SK-N-SH (cell line): Measurements from ENCODE around the gene SNCG. TPM values are rescaled to one million over a fixed set of nuclear protein-coding genes. Genes with fewer than 3 reads are reported as not detected.
A peak's percentile ranks its signal among the peaks of the same experiment; 100 is the strongest.

Experiments used
- CTCF ChIA-PET: fragments of 300-600, 350-600 bp; formaldehyde crosslinking; extraction: SDS; loops from one replicate; lab custom pipeline; 2021; lab: Yijun Ruan, JAX
- POLR2A ChIA-PET: fragments of 350-600 bp; sonication (Branson Sonifier 250); formaldehyde crosslinking; extraction: SDS; loops from one replicate; lab custom pipeline; 2020; ENCODE audit warnings: antibody characterized with exemption, inconsistent platforms; lab: Yijun Ruan, JAX
- DNase-seq: peaks from one replicate; pipeline ENCODE4 v3.0.0; 2012
- H2AFZ ChIP-seq: fragments of 200-600 bp; sonication (generic); 2 replicates; pipeline ENCODE4 v1.8.1; 2016; ENCODE audit warnings: antibody characterized with exemption, mild to moderate bottlenecking, low read depth
- H3F3A ChIP-seq: fragments of 200-600 bp; sonication (generic); replicated peaks from 2 replicates; pipeline ENCODE3; 2016; ENCODE audit warnings: antibody characterized with exemption, mild to moderate bottlenecking; ENCODE audit not compliant: insufficient read depth
- H3K27ac ChIP-seq, 2 experiments: fragments of 200-500 bp in 1 of 2; fragments of 200-600 bp in 1 of 2; sonication (Bioruptor generic) in 1 of 2; sonication (generic), shearing (Covaris generic) in 1 of 2; 2 replicates each; pipeline versions ENCODE4 v1.5.1 to v1.6.1; 2014 to 2016; ENCODE audit warnings: low read depth in 2 of 2, inconsistent platforms in 1 of 2, low read length in 1 of 2, mild to moderate bottlenecking in 1 of 2, mixed read lengths in 1 of 2
- H3K27me3 ChIP-seq: fragments of 200-600 bp; sonication (generic), shearing (Covaris generic); 2 replicates; pipeline ENCODE4 v1.6.1; 2016; ENCODE audit warnings: mixed run types; ENCODE audit not compliant: insufficient read depth
- H3K36me3 ChIP-seq, 2 experiments: fragments of 200-500 bp in 1 of 2; fragments of 200-600 bp in 1 of 2; sonication (Bioruptor generic) in 1 of 2; sonication (generic) in 1 of 2; replicated peaks in 1 of 2; 2 replicates each; pipeline versions ENCODE3 to v1.5.1; 2014 to 2016; ENCODE audit warnings: low read length in 1 of 2, mild to moderate bottlenecking in 1 of 2; ENCODE audit not compliant: insufficient read depth in 2 of 2, control insufficient read depth in 1 of 2
- H3K4me1 ChIP-seq, 2 experiments: fragments of 200-500 bp in 1 of 2; fragments of 200-600 bp in 1 of 2; sonication (Bioruptor generic) in 1 of 2; sonication (generic), shearing (Covaris generic) in 1 of 2; 2 replicates each; pipeline versions ENCODE4 v1.5.1 to v1.6.1; 2014 to 2016; ENCODE audit warnings: low read depth in 1 of 2, low read length in 1 of 2, mixed run types in 1 of 2; ENCODE audit not compliant: insufficient read depth in 2 of 2, control insufficient read depth in 1 of 2
- H3K4me2 ChIP-seq: fragments of 200-600 bp; sonication (generic), shearing (Covaris generic); 2 replicates; pipeline ENCODE4 v1.6.1; 2017; ENCODE audit warnings: mixed run types
- H3K4me3 ChIP-seq, 2 experiments: fragments of 200-500 bp in 1 of 2; fragments of 200-600 bp in 1 of 2; sonication (Bioruptor generic) in 1 of 2; sonication (generic), shearing (Covaris generic) in 1 of 2; 2 replicates each; pipeline versions ENCODE4 v1.5.1 to v1.8.1; 2014 to 2016; ENCODE audit warnings: low read depth in 2 of 2, inconsistent platforms in 1 of 2, low read length in 1 of 2, mild to moderate bottlenecking in 1 of 2, mixed read lengths in 1 of 2, moderate library complexity in 1 of 2
- H3K79me2 ChIP-seq: fragments of 200-600 bp; sonication (generic); 2 replicates; pipeline ENCODE4 v1.8.1; 2017; ENCODE audit warnings: mild to moderate bottlenecking; ENCODE audit not compliant: insufficient read depth
- H3K9ac ChIP-seq: fragments of 200-600 bp; sonication (generic); 2 replicates; pipeline ENCODE4 v1.6.1; 2017; ENCODE audit warnings: mixed run types
- H3K9me2 ChIP-seq: fragments of 200-600 bp; sonication (generic); 2 replicates; pipeline ENCODE4 v1.6.1; 2017; ENCODE audit warnings: mixed run types
- H3K9me3 ChIP-seq: fragments of 200-600 bp; sonication (generic); 2 replicates; pipeline ENCODE4 v1.6.1; 2017; ENCODE audit warnings: mixed run types, mild to moderate bottlenecking, moderate library complexity
- H4K20me1 ChIP-seq: fragments of 200-600 bp; sonication (generic); 2 replicates; pipeline ENCODE4 v1.6.1; 2017; ENCODE audit warnings: mild to moderate bottlenecking, mixed run types; ENCODE audit not compliant: insufficient read depth
- EZH2phosphoT487 ChIP-seq: fragments of 200-600 bp; sonication (generic); IDR thresholded peaks from 2 replicates; pipeline ENCODE4 v1.6.1; 2017; ENCODE audit warnings: low read depth, mixed run types, mild to moderate bottlenecking, antibody characterized with exemption, moderate library complexity, borderline replicate concordance
- FOSL2 ChIP-seq: IDR thresholded peaks from 2 replicates; pipeline ENCODE4 v1.4.0; 2012; ENCODE audit warnings: low read depth, mild to moderate bottlenecking, moderate library complexity, borderline replicate concordance
- FOXM1 ChIP-seq: IDR thresholded peaks from 2 replicates; pipeline ENCODE4 v1.4.0; 2012; ENCODE audit warnings: low read depth, mild to moderate bottlenecking
- GATA2 ChIP-seq: sonication (generic); formaldehyde crosslinking; IDR thresholded peaks from 2 replicates; pipeline ENCODE4 v1.5.0; 2020; ENCODE audit warnings: mild to moderate bottlenecking, missing genetic modification reagents
- JUND ChIP-seq: IDR thresholded peaks from 2 replicates; pipeline ENCODE4 v1.4.0; 2012
- MEF2A ChIP-seq: IDR thresholded peaks from 2 replicates; pipeline ENCODE4 v1.4.0; 2012; ENCODE audit warnings: low read depth, borderline replicate concordance
- NFIC ChIP-seq: IDR thresholded peaks from 2 replicates; pipeline ENCODE4 v1.4.0; 2012; ENCODE audit warnings: borderline replicate concordance
- NRF1 ChIP-seq: IDR thresholded peaks from 2 replicates; pipeline ENCODE4 v1.6.1; 2012; ENCODE audit warnings: low read depth, mild to moderate bottlenecking, low read length
- PBX3 ChIP-seq: IDR thresholded peaks from 2 replicates; pipeline ENCODE4; 2012
- POLR2AphosphoS5 ChIP-seq: IDR thresholded peaks from 2 replicates; pipeline ENCODE4 v1.6.1; 2012; ENCODE audit warnings: low read depth, low read length
- REST ChIP-seq: IDR thresholded peaks from 2 replicates; pipeline ENCODE4 v1.6.1; 2012; ENCODE audit warnings: mild to moderate bottlenecking, low read depth, low read length, moderate library complexity
- SIN3A ChIP-seq: IDR thresholded peaks from 2 replicates; pipeline ENCODE4 v1.6.1; 2012; ENCODE audit warnings: low read depth, mild to moderate bottlenecking, low read length, moderate library complexity, borderline replicate concordance
- TAF1 ChIP-seq: IDR thresholded peaks from 2 replicates; pipeline ENCODE4 v1.6.1; 2012; ENCODE audit warnings: low read depth, mild to moderate bottlenecking, low read length, moderate library complexity, borderline replicate concordance
- YY1 ChIP-seq: IDR thresholded peaks from 2 replicates; pipeline ENCODE4 v1.4.0; 2012; ENCODE audit warnings: low read depth, mild to moderate bottlenecking
- WGBS: methylation state at CpG from one replicate; pipeline ENCODE4 v1.1.6; 2017; ENCODE audit warnings: low lambda C conversion rate; 5-methylcytosine and 5-hydroxymethylcytosine counted together
- polyA plus RNA-seq, 3 experiments: library from polyadenylated mRNA; depleted of rRNA; stranded (reverse); fragments of >200 nt; gene quantifications; 2 replicates each; pipeline ENCODE4 v1.2.3, GENCODE V29; 2012
- TF ChIP-seq, protein P1 (sequence below): fragments of 150-350 bp; IDR thresholded peaks from 2 replicates; pipeline ENCODE4 v1.6.1; 2016; ENCODE audit warnings: mild to moderate bottlenecking, low read depth, low read length

The SNCG gene
- polyA plus RNA-seq, 1 of the 3 experiments (the other 2 are of a cell fraction), result 4.3 TPM

DNA sequence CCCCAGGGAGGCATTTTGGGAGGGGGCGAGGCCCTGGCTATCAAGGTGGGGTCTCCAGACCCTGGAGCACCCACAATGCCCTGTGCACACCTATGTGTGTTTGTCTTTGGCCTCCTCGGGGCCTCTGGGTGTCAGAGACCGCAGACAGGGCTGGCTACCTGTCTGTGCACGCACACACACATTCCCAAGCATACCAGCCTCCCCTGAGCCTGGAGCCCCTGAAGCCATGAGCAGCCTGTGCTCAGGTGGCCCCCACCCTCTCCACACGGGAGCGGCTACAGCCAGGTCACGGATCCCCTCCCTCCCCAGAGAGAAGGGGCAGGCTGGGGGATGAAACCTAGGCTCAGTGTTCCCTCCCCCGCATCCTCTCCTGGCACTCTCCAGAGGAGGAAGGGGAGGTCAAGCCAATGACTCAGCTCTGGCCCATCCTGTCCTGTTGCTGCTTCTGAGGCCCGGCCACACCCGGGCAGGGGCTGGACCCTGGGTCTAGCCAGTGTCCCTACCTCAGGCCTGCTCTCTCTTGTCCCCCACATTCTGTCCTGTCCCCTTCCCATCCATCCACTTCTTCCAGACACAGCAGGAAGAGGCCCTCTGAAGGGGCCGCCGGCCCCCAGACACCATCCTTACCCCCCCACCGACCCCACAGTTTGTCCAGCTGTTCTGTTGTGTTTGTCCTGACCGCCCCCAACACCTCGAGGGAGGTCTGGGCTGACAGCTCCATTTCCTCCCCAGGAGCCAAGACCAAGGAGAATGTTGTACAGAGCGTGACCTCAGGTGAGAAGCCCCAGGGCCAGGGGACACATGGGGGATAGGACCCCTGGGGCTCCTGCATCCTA is 720 bp downstream of the SNCG start:
- Histone ChIP-seq H3K79me2 (no peaks in the 10 kb centered on the region), H3F3A (no peaks in the 10 kb centered on the region), H4K20me1 (no peaks in the 10 kb centered on the region), H3K4me3 (no peak overlapping the region), H3K4me2 (peak overlapping the region; percentile 4; the same call in 1 of the 2 replicates), H3K9me3 (no peaks in the 10 kb centered on the region), H3K9me2 (no peaks in the 10 kb centered on the region), H2AFZ (peak overlapping the region; percentile 29; the same call in 1 of the 2 replicates), H3K4me1 (peaks cover 6 to 11% of the 10 kb centered on the region in 2 experiments; a peak in 2 of 4 replicates), H3K9ac (no peak overlapping the region), H3K27ac (no peak overlapping the region), H3K27me3 (no peaks in the 10 kb centered on the region), H3K36me3 (no peaks in the 10 kb centered on the region)
- ChIA-PET CTCF (interaction anchor here (1.5 to 2.0 kb wide), 3 partner anchors 10 to 11 kb away, joined by 5 to 6 read pairs (median 6); no protein-coding TSS in a partner anchor), POLR2A (no interaction called here)
- TF ChIP-seq GATA2 (CRISPR knock-in tag), result no peak
- no peak for TF ChIP-seq REST
- TF ChIP-seq POLR2AphosphoS5, result no peak
- TF ChIP-seq YY1, result no peak
- 0 out of 2 replicates have a peak, but pooled peaks have one; percentile 29 for TF ChIP-seq NFIC
- TF ChIP-seq EZH2phosphoT487, result no peak
- TF ChIP-seq MEF2A, result no peak
- TF ChIP-seq FOSL2, result peak; percentile 58; the same call in 1 of the 2 replicates
- TF ChIP-seq NRF1, result no peak
- peak; percentile 38 for DNase-seq
- WGBS, result 64% methylated on average over 10 of the region's 16 CpGs

DNA sequence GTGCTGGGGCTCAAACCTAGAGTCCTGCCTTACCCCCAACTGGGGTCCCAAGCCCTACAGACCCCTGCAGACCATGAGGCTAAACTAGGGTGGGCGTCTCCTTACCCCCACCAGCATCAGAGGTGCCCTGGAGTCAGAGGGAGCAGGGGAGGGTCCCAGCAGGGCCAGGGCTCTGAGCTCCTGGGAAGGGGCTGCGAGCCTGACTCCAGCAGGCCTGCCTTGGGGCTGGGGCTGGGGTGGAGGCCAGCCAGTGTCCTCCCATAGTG is 1.3 kb downstream of the SNCG start:
- no peaks in the 10 kb centered on the region for H4K20me1 ChIP-seq
- DNase-seq, result no peak
- no peak overlapping the region for H3K4me3 ChIP-seq
- no peaks in the 10 kb centered on the region for H3K79me2 ChIP-seq
- no peaks in the 10 kb centered on the region for H3F3A ChIP-seq
- peaks cover 6 to 11% of the 10 kb centered on the region in 2 experiments; a peak in 2 of 4 replicates for H3K4me1 ChIP-seq
- ChIA-PET POLR2A (no interaction called here), CTCF (interaction anchor here (1.7 to 2.0 kb wide), 3 partner anchors 10 to 14 kb away, joined by 5 to 6 read pairs (median 6); no protein-coding TSS in a partner anchor)
- WGBS, result 80% methylated on average over 1 of the region's 2 CpGs
- H3K27me3 ChIP-seq, result no peaks in the 10 kb centered on the region
- H3K9me3 ChIP-seq, result no peaks in the 10 kb centered on the region
- no peaks in the 10 kb centered on the region for H3K9me2 ChIP-seq
- H3K4me2 ChIP-seq, result peak overlapping the region; percentile 4; the same call in 1 of the 2 replicates
- no peaks in the 10 kb centered on the region for H3K36me3 ChIP-seq
- H2AFZ ChIP-seq, result no peak overlapping the region
- no peak overlapping the region for H3K27ac ChIP-seq
- no peak overlapping the region for H3K9ac ChIP-seq
- no peak for TF ChIP-seq FOXM1
- no peak for TF ChIP-seq POLR2AphosphoS5
- no peak for TF ChIP-seq SIN3A
- no peak for TF ChIP-seq FOSL2
- TF ChIP-seq PBX3, result no peak
- no peak for TF ChIP-seq NFIC
- no peak for TF ChIP-seq REST
- TF ChIP-seq MEF2A, result no peak
- TF ChIP-seq, protein P1, sequence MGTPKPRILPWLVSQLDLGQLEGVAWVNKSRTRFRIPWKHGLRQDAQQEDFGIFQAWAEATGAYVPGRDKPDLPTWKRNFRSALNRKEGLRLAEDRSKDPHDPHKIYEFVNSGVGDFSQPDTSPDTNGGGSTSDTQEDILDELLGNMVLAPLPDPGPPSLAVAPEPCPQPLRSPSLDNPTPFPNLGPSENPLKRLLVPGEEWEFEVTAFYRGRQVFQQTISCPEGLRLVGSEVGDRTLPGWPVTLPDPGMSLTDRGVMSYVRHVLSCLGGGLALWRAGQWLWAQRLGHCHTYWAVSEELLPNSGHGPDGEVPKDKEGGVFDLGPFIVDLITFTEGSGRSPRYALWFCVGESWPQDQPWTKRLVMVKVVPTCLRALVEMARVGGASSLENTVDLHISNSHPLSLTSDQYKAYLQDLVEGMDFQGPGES, result no peak
- no peak for TF ChIP-seq JUND
- TF ChIP-seq TAF1, result no peak
